ENCODE results near the gene ALB.

DNA sequence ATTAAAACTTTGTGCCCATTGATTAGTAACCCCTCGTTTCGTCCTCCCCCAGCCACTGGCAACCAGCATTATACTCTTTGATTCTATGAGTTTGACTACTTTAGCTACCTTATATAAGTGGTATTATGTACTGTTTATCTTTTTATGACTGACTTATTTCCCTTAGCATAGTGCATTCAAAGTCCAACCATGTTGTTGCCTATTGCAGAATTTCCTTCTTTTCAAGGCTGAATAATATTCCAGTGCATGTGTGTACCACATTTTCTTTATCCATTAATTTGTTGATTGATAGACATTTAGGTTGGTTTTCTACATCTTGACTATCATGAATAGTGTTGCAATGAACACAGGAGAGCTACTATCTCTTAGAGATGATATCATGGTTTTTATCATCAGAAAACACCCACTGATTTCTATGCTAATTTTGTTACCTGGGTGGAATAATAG is 3.2 kb downstream of the ALB start:
- TF ChIP-seq ARNT (IDR thresholded peaks at IDR 0.05) (no peak), SP1 (IDR thresholded peaks at IDR 0.05) (no peak), FOXA1 (IDR thresholded peaks at IDR 0.05) (no peak), ZNF384 (IDR thresholded peaks at IDR 0.05) (no peak)
